Hematopoietic multipotent progenitor cell treated with erythropoietin and hydrocortisone succinate and interleukin-3 and kit ligand, for 15 days (in vitro differentiated cells): ENCODE measurements around the gene SRSF8.
"Not testable (repeated sequence)": the region's sequence is repeated elsewhere in the genome, so short reads cannot be mapped to it uniquely, and the experiment has no call there.

ENCODE experiments used
- DNase-seq: peaks from one replicate; pipeline ENCODE4 v3.0.0-alpha.2; 2015; ENCODE audit warnings: low spot score

SRSF8 gene, protein sequence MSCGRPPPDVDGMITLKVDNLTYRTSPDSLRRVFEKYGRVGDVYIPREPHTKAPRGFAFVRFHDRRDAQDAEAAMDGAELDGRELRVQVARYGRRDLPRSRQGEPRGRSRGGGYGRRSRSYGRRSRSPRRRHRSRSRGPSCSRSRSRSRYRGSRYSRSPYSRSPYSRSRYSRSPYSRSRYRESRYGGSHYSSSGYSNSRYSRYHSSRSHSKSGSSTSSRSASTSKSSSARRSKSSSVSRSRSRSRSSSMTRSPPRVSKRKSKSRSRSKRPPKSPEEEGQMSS

DNA sequence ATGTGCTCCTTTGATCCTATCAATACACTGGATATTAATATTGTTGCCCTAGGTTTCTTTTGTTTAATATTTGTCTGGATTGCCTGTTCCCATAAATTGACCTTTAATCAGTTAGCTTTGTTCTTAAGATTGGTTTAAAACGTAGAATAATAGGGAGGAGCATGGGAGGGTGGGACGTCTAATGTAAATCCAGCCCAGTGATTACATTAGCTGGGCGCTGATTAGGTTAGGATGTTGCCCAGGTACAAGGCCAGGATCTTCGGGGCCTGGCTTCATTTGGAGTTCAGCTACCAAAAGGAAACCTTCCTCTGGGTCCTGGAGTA lies at the start of gene SRSF8:
Gene SRSF8, plus strand, starts transcription at position 204 of the 323 bp plus-strand sequence. CDS start 308 bp downstream, outside the sequence.
- no peak for DNase-seq

DNA sequence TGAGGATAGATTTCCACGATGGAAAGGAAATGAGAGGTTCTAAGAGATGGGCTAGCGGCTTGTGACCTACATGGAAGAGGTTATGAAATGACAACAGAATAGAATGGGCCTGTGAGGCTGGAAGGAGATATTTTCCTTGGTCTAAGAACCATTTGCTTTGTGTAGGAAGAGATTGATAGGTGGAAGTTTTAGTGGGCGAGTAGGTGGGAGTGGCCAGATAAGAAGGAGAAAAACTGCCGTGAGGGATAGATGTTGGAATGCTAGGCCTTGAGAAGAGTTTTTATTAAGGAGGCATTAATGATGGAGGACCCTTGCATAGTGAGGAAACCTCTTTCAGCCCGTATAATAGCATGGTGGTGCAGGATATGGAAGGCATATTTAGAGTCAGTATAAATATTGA lies 45.3 kb upstream of the SRSF8 start:
- not testable (repeated sequence) for DNase-seq

DNA sequence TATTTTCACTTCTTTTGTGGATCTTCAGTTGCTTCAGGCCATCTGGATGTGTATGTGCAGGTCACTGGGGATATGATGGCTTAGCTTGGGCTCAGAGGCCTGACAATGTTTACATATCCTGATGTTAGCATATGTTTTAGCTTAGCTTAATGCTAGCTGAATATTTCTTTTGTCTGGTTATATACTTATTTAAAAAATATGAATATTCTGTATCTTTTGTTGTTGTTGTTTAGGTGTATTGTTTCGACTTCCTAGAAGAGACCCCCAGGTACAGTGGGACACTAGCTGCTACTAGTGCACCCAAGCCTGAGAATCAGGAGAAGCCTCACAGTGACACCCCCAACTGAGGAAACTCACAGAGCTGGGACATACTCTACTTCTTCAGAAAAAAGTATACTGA lies 41.8 kb upstream of the SRSF8 start, which contains the start of gene KDM4E:
Gene KDM4E, plus strand, starts transcription at position 301 of the 400 bp plus-strand sequence. CDS start 300 bp downstream, outside the sequence.
- DNase-seq, result no peak

DNA sequence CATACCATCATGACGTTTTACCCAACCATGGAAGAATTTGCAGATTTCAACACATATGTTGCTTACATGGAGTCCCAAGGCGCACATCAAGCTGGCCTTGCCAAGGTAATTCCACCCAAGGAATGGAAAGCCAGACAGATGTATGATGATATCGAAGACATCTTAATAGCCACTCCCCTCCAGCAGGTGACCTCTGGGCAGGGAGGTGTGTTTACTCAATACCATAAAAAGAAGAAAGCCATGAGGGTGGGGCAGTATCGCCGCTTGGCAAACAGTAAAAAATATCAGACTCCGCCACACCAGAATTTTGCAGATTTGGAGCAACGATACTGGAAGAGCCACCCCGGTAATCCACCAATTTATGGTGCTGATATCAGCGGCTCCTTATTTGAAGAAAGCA lies 41.1 kb upstream of the SRSF8 start:
- not testable (repeated sequence) for DNase-seq

DNA sequence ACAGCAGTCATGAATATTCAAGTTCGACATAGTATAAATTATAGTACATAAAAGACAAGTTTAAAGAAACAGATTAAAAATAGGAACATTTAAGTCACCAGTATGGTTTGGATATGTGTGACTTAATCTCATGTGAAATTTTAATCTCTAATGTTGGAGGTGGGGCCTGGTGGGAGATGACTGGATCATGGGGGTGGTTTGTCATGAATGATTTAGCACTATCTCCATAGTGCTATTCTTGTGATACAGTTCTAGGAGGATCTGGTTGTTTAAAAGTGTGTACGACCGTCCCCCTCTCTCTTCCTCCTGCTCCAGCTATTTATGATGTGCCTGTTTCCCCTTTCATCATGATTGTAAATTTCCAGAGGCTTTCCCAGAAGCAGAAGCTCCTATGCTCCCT lies 38.4 kb upstream of the SRSF8 start:
- DNase-seq, result no peak

DNA sequence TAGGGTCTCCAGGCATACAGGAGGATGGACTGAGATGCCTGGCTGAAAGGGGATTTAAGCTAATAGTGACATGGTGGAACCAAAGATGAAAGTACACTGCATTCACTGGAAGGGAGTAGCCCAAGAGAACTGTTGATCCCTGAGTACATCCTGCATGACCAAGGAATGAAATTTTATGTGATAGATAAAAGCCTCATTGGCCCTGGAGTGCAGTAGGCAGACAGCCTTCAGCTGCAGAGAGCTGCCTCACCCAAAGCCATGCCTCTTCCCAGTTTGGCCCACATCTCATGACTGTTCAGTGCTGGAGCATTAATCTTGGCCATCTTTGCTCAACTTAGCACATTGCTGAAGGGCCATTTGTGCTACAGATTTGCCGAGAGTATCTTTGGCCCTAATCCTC lies 33.7 kb upstream of the SRSF8 start:
- DNase-seq, result no peak

DNA sequence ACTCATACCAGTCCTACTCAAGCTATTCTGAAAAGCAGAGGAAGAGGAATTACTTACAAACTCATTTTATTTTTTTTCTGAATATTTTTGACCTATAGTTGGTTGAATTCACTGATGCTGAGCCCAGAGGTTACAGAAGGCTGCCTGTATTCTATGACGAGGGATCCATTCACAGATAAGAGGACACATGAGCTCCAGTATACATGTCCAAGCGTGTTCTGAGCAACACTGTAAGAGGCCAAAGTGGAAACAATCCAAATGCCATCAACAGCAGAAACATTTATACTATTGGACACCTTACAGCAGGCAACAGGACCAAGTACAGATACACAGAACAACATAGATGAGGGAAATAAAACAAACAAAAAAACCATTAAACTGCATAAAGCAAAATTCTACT lies 31.4 kb upstream of the SRSF8 start:
- DNase-seq, result no peak

DNA sequence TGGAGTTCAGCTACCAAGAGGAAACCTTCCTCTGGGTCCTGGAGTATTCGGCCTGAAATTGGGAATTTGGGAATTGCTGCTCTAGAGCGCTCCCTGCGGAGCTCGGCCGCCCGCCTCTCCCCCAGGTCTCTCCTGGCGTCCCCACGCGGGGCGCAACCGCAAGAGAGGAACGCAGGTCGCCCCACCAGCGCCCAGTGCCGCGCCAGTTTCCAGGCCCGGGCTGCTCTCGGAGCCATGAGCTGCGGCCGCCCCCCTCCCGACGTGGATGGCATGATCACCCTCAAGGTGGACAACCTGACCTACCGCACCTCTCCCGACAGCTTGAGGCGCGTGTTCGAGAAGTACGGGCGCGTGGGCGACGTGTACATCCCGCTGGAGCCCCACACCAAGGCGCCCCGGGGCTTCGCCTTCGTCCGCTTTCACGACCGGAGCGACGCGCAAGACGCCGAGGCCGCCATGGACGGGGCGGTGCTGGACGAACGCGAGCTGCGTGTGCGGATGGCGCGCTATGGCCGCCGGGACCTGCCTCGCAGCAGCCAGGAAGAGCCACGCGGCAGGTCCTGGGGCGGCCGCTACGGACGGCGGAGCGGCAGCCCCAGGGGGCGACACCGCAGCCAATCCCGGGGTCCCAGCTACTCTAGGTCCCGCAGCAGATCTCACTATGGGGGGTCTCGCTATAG lies 29.2 kb upstream of the SRSF8 start:
- not testable (repeated sequence) for DNase-seq

DNA sequence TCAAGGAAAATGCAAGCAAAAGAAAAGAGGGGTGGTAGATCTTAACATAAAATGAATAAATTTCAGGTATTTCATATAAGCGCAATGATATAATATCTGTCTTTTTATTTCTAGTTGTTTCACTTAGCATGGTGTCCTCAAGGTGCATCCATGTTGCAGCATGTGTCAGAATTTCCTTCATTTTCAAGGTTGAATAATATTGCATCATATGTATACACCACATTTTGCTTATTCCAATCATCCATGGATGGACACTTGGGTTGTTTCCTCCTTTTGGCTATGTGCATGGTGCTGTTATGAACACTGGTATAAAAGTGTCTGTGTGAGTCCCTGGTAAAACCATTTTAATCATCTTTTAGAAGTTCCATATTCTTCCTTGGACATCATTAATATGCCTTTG lies 24.5 kb upstream of the SRSF8 start:
- no peak for DNase-seq

DNA sequence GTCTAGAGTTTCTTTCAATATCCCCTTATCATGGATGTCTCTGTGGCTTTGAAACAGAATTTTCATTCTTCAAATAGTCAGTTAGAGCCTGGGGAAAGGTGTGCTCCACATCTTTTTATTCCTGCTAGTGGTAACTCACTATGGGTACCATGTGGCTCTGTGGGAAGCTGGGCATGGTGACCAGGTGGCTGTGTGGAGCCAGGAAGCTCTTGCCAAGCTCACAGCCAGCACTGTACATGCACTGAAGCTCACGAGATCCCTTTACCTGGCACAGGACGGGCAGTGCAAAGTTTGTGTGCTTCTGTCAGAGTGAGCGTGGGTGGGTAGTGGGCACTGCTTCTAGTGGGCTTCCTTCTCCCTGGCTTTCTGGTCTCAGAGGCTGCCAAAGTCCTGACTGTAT lies 23.8 kb upstream of the SRSF8 start:
- no peak for DNase-seq

DNA sequence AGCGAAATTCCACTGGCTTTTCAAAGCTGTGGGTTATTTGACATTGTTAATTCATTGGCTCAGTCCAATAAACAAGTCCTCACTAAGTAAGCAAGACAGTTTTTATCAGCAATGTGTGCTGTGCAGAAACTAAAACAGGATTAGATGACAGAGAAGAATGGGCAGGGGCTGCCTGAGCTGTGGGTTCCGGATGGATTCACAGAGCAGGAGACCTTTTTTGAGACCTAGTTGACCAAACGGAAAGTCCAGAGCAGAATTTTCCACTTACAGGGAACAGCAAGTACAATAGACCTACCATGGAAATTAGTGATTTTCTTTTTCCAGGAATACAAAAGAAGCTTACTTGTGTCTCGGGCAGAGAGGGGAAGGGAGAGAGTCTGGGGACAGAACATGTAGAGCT lies 22.7 kb upstream of the SRSF8 start:
- no peak for DNase-seq

DNA sequence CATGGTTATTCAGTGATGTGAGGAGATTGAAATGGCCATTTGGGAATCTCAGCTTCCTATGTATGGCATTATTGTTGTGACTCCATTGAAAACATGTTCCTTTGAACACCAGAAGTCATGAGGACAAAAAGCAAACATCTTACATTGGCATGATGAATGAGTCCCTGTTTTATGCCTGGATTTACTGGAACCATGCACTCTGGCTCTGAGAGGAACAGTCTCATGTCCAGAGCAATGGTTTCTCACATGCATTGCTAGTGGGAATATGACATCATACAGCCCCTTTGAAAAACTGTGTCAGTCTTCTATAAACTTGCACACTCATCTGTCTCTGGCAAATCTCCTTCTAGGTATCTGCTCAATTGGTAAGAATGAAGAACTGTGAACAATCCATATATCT lies 20.9 kb upstream of the SRSF8 start:
- DNase-seq, result no peak

DNA sequence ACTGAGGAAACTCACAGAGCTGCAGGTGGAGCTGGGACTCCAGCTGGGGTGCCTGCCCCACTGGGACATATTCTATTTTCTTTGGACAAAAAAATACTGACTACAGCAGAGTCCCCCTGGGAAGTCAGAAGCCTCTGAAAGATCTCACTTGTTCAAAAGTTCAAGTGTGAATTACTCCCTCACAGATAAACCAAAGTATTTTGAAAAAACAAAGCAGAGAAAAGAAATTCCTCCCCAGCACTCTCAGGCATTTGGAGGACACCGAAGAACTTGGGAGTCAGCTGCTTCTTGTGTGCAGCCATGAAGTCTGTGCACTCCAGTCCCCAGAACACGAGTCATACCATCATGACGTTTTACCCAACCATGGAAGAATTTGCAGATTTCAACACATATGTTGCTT lies 17.6 kb upstream of the SRSF8 start, which contains the start of gene KDM4F:
Gene KDM4F, plus strand, starts transcription at position 301 of the 400 bp plus-strand sequence.
- not testable (repeated sequence) for DNase-seq

DNA sequence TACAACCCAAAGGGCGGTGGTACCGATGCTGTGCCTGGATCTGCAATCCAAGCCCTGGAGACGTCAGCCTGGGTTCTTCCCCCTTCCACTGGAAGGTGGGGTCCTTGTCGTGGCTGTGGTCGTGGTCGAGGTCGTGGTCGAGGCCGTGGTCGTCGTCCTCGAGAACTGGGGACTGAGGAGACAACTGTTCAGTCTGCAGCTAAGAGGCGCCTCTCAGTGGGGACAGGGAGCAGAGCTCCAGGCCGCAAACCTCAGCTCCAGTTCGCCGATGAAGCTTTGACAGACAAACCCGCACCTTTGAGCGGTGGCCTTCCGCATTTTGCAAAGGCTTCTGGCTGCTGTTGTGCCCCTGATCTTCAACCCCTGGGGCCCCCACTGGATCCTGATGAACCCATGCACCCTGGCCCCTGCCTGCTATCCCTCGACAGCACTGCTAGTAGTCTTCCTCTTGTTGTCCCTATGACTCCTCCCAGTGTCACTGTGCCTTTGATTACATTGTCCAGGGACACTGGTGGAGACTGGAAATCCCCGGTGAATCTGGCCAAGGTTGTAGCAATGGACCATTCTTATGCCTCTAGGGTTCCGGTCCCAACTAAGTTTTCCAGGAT lies 16.0 kb upstream of the SRSF8 start:
- no peak for DNase-seq

DNA sequence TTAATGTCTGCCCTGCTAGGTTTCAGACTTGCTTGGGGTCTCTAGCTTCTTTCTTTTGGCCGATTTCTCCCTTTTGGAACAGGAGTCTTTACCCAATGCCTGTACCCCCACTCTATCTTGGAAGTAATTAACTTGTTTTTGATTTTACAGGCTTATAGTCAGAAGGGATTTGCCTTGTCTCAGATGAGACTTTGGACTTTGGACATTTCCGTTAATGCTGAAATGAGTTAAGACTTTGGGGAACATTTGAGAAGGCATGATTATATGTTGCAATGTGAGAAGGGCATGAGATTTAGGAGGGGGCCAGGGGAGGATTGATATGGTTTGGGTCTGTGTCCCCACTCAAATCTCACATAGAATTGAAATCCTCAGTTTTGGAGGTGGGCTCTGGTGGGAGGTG lies 12.4 kb upstream of the SRSF8 start:
- DNase-seq, result no peak

DNA sequence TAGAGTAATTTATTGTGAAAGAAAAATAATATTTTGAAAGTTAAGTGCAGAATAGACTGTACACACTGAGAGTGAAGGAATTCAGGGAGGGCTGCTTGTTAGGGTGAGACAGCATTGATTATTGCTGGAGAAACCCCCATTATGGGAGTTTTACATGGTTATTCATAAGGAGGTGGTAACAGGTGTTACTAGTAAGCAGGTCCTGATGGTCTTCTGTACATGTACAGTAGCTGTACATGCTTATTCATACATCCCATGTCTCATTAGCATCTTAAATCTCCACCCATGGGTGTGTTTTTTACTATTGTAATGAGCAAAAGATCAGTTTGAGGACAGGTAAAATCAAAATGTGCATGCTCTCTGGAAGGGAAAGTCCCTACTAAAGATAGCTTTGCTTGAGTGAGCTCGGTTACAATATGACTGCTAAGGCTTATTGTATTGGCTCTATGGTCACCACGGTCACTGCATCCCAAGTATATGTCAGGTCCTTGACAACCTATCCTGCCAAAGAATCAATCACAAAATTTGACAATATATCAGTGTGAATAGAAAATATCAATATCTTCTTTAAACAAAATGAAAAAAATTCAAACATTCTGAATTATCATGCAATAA lies 11.3 kb upstream of the SRSF8 start:
- DNase-seq, result no peak

DNA sequence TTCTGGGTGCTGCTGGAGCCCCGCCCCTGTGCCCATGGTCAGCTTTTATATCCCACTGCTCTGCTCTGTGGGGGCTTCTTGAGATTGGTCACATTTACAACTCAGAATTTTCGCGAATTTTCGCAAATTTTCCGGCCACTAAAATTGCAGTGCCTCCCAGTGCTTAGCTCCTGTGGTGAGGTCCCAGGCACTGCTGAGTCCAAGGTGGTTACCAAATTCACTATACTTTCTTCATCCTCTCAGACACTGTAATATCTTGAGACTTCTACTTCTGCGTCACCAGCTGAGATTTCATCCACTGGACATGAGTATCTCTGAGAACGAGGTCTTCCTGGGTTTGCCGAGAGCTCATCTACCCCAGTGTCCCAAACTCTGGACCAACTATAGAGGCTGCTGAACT lies 8.8 kb upstream of the SRSF8 start:
- DNase-seq, result no peak

DNA sequence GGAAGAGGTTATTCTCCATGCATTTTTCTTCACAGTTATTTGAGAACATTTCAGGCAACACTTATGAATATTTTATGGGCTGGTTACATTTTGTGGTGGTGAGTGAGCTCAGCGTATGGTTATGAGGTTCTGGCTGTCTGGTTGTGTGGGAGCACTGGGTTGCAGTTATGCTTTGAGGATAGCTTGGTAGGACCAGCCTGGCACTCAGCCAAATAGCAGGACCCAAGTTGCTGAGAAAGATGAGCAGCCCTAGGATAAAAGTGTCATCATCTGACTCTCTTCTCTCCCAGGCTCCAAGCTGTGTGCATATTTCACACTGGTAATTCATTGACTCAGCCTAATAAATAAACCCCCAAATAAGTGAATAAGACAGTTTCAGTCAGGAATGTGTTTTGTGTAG lies 8.1 kb upstream of the SRSF8 start:
- DNase-seq, result no peak

DNA sequence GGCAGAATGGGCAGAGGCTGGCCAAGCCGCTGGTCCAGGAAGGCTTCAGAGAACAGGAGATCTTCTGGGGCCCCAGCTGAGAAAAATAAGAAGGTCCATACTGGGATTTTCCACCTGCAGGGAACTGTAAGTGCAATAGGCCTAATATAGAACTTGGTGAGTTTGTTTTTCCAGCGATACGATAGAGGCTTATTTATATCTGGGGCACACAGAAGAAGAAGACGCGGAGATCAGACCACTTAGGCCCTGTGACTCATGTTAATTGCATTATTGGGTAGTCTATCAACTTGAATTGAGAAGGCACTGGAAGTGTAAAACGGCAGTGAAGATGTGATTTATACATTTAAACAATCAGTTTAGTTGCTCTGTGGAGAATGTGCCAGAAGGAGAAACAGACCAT lies 7.7 kb upstream of the SRSF8 start:
- no peak for DNase-seq

DNA sequence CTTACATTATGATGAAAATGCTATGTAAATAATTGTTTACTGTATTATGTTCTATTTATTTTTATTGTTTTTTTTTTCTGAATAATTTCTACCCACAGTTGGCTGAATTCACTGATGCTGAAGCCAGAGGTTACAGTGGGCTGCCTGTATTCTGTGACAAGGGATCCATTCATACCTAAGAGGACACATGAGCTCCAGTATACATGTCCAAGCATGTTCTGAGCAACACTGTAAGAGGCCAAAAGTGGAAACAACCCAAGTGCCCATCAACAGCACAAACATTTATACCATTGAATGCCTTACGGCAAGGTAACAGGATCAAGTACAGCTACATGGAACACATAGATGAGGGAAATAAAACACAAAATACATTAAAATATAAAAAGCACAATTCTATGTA lies 1.4 kb upstream of the SRSF8 start:
- DNase-seq, result no peak

DNA sequence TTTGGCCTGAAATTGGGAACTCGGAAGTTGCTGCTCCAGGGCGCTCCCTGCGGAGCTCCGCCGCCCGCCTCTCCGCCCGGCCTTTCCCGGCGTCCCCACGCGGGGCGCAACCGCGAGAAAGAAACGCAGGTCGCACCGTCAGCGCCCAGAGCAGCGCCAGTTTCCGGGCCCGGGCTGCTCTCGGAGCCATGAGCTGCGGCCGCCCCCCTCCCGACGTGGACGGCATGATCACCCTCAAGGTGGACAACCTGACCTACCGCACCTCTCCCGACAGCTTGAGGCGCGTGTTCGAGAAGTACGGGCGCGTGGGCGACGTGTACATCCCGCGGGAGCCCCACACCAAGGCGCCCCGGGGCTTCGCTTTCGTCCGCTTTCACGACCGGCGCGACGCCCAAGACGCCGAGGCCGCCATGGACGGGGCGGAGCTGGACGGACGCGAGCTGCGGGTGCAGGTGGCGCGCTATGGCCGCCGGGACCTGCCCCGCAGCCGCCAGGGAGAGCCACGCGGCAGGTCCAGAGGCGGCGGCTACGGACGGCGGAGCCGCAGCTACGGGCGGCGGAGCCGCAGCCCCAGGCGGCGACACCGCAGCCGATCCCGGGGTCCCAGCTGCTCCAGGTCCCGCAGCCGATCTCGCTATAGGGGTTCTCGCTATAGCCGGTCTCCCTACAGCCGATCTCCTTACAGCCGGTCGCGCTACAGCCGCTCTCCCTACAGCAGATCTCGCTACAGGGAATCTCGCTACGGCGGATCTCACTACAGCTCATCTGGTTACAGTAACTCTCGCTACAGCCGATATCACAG lies 521 bp downstream of the SRSF8 start:
- peak; percentile 84 for DNase-seq

DNA sequence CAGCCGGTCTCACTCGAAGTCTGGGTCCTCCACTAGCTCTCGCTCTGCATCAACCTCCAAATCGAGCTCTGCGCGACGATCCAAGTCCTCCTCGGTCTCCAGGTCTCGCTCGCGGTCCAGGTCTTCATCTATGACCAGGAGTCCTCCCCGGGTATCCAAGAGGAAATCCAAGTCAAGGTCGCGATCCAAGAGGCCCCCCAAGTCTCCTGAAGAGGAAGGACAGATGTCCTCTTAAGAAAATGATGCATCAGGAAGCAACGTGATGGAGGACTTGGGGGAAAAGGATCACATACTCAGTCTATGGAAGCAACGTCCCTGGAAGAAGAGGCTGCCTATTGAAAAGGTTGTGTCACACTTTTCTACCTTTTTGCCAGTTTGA lies 1.1 kb downstream of the SRSF8 start:
- DNase-seq, result peak; percentile 56
